Type B pancreatic cell (in vitro differentiated cells): Measurements from ENCODE around the gene DACT1. TPM values are rescaled to one million over a fixed set of nuclear protein-coding genes. Genes with fewer than 3 reads are reported as not detected.

Experiments
- DNase-seq: peaks from one replicate; pipeline ENCODE4 v3.0.0; 2021; ENCODE audit warnings: mixed read lengths; ENCODE audit not compliant: unreplicated experiment; ENCODE audit errors: extremely low spot score
- H3K27ac Mint-ChIP-seq: 2 replicates; pipeline ENCODE4 v1.8.0; 2021; ENCODE audit warnings: mild to moderate bottlenecking, mixed read lengths
- H3K27me3 Mint-ChIP-seq: 2 replicates; pipeline ENCODE4 v1.8.0; 2021; ENCODE audit warnings: mixed read lengths
- H3K36me3 Mint-ChIP-seq: 2 replicates; pipeline ENCODE4 v1.8.0; 2021; ENCODE audit warnings: mixed read lengths
- H3K4me1 Mint-ChIP-seq: one replicate; pipeline ENCODE4 v1.8.0; 2021; ENCODE audit warnings: mixed read lengths; ENCODE audit not compliant: unreplicated experiment
- H3K4me3 Mint-ChIP-seq: 2 replicates; pipeline ENCODE4 v1.8.0; 2021; ENCODE audit warnings: mild to moderate bottlenecking, mixed read lengths
- H3K9me3 Mint-ChIP-seq: 2 replicates; pipeline ENCODE4 v1.8.0; 2021; ENCODE audit warnings: mixed read lengths
- CTCF ChIP-seq: fragments of 200-600 bp; sonication (generic); conservative IDR thresholded peaks from 2 replicates; pipeline ENCODE4 v1.5.0; 2021; ENCODE audit warnings: antibody characterized with exemption, mild to moderate bottlenecking
- total RNA-seq: library from RNA; stranded (reverse); gene quantifications from 2 replicates; pipeline ENCODE4 v1.2.1, GENCODE V29; 2021; ENCODE audit warnings: low replicate concordance

The DACT1 gene
- total RNA-seq, 1 donor from 2014 or later = 29.7 TPM

GRCh38 chr14:58690801-58691516 lies 53.2 kb downstream of the DACT1 start:
- no peak for DNase-seq
- Mint-ChIP-seq H3K27ac (no peak overlapping the region), H3K4me1 (peaks cover 21% of the 10 kb centered on the region), H3K4me3 (no peak overlapping the region), H3K9me3 (peaks cover 7% of the 10 kb centered on the region), H3K36me3 (no peaks in the 10 kb centered on the region), H3K27me3 (no peaks in the 10 kb centered on the region)
- TF ChIP-seq CTCF = no peak

DNA sequence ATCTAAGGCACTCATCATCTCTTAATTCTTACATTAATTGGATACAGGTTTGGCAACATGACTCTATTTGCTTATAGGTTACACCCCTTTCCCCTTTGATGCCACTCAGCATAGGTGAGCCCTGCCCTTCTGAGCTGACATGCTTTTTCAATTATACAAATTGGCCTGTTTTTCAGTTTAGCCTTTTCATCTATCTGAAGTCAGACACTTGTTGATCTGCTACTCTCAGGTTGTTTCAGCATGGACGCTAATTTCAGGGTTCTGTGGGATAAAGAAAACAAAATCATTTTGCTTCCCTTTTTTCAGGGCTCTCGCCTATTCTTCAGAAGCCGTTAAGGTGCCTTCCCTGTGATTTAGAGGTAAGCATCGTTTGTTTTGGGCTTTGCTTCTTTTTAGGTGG lies 55.3 kb downstream of the DACT1 start:
- Mint-ChIP-seq H3K4me3 (no peak overlapping the region), H3K4me1 (peaks cover 28% of the 10 kb centered on the region), H3K36me3 (no peaks in the 10 kb centered on the region), H3K9me3 (peaks cover 3% of the 10 kb centered on the region), H3K27me3 (no peaks in the 10 kb centered on the region), H3K27ac (no peak overlapping the region)
- no peak for TF ChIP-seq CTCF
- no peak for DNase-seq

DNA sequence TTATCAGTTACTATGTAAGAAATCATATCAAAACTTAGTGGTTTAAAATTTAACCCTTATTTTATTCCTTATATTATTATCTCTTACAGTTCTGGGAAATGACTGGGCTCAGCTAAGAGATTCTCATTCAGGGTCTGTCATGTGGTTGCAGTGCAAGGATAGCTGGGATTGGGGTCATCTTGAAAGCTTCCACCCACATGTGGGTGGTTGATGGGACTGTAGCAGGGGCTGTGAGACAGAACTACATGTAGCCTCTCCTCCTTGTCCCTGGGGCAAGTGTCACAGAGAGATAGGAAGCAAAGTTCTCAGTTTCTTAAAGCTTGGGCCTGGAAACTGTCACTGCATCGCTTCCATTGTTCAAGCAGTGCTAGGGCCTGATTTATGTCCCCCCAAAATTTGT lies 57.8 kb downstream of the DACT1 start:
- no peaks in the 10 kb centered on the region for H3K27me3 Mint-ChIP-seq
- peaks cover 44% of the 10 kb centered on the region for H3K4me1 Mint-ChIP-seq

DNA sequence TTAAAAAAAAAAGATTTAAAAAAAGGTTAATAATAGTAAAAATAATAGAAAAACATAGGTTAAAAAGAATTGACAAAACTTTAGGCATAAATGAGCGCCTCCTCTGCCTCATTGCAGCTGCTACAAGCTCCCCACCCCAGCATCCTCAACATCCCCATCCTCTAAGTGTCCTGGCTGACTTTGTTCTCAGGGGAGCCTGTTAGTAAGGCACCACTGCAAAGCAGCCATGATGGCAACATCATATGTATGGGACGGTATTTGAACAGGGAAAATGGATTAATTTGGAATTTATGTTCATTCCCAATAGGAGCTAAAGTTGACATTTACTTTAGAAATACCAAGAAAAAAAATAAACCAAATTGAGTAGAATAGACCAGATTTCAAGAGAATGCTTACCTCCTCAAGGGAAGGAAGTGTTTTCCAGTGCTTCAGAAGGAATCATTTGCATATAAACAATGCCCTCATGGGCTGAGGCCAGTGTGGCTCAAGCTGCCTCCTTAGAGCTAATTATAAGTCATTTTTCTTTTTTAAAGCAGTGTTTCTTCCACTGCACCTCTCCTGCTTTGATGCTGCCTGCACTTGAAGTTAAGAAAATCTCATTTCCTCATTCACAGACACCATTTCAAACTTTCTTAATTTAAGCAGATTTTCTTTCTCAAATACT lies 59.6 kb downstream of the DACT1 start:
- Mint-ChIP-seq H3K27ac (no peak overlapping the region), H3K36me3 (no peaks in the 10 kb centered on the region), H3K4me3 (no peak overlapping the region), H3K4me1 (peaks cover 43% of the 10 kb centered on the region), H3K9me3 (no peaks in the 10 kb centered on the region), H3K27me3 (no peaks in the 10 kb centered on the region)
- TF ChIP-seq CTCF = no peak
- no peak for DNase-seq

More for the DNA sequence above, 57.8 kb downstream of the DACT1 start:
- Mint-ChIP-seq H3K27ac (no peak overlapping the region), H3K9me3 (no peaks in the 10 kb centered on the region), H3K4me3 (no peak overlapping the region), H3K36me3 (no peaks in the 10 kb centered on the region)
- no peak for DNase-seq
- no peak for TF ChIP-seq CTCF

Other genes starting within 250 kb of the DACT1 start
- not detected in 2 replicates for gene TOMM20L, start 242.0 kb upstream of the DACT1 start, total RNA-seq
- gene TIMM9, start 210.4 kb upstream of the DACT1 start, total RNA-seq = 46.0 and 46.8 TPM in 2 replicates
- 15.6 and 24.1 TPM in 2 replicates for gene KIAA0586, start 210.2 kb upstream of the DACT1 start, total RNA-seq